Measurements from ENCODE around the gene PERP.
"Not testable (repeated sequence)": the region's sequence is repeated elsewhere in the genome, so short reads cannot be mapped to it uniquely, and the experiment has no call there.

PERP gene

DNA sequence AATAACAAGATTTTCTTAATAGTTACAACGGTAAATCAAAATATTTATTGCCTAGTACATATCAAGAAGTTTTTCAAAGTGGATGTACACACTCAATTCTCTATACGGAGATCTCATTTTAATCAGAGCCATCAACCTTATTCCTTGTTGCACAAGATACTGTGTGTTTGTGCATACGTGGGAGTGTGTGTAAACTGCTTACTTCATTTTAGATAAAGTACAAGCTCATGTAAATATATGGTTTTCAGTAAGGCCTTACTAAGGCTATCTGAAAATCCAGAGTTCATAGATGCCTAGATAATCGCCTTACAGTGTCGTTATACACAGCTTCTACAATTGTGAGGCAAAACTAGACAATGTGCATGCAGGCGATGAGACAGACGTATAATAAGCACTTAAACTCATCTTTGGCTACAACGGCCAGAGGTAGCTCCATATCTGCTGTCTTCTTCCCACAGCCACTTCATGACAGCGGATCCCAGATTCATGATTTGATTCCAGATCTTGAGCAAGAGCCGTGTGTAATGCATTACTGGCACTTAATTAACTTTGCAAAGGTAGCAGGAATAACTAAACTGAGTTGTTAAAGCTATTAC lies 2.5 kb downstream of the PERP start:
- no peak for DNase-seq

DNA sequence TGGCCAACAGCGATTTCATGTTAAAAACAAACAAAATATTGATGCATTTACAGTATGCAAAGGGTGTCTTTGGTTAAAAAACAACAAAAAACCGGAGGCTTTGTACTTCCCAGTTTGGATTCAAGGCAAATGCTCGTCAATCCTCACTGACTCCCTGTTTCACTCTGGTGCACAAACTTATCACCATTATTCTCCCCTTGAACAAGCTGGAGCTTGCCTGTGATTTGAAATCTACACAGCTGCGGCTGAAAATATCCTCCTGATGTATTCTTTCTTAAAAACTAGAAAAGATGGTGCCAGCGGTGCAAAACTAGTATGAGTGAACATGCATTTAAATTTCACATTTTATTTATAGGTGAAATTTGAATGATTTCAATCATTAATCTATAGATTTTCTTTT lies 3.3 kb downstream of the PERP start:
- DNase-seq = peak in 1 of 2 experiments; percentile 11

DNA sequence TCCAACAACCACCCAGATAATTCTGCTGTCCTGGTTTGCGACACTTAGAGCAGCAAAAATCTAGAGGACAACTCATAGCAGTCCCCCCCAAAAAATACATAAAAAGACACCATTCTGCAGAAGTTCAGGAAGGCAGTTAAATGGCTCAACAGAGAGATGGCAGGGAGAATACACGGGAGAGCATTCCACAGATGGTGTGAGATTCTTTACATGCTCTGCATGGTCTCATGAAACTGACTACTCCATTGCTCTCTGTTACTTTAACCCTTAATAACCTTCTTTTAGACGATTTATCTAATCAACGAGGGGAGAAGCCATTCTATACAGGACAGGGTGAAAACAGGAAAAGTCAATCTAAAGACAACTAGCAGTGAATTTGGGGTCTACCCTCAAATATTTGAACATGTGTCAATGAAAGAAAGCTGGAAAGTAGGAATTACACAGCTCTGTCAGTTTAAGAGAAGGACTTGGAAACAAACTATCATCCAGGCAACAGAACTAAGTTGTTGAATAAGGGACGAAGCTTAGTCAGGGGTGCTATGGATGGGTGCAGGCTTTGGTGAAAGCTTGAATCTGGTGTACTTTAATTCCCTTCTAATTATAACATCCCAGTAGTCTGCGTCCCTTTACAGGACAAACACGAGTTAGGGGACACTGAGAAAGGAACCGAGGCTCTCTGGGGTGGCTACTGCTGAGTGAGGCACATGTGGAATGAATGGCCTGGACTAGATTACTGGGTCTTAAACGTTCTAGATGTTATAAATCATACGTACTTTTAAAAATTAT lies 5.1 kb downstream of the PERP start:
- no peak for DNase-seq

DNA sequence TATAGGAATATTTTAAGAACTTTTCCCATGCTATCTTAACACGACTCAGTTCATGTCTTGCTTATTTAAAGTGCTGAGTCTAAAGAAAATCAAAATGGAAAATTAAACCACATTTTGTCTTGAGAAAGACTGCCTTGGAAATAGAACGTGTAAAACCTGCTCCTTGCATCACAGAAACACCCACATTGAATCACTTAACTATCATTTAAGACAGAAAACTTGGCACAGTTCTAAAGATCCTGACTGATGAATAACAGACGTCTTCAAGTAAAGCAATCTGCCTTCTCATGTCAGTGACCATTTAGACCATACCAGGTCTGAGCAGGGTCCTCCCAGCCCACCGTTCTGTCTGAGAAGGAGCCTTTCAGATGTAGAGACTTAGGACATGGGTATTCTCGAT lies 7.4 kb downstream of the PERP start:
- no peak for DNase-seq

DNA sequence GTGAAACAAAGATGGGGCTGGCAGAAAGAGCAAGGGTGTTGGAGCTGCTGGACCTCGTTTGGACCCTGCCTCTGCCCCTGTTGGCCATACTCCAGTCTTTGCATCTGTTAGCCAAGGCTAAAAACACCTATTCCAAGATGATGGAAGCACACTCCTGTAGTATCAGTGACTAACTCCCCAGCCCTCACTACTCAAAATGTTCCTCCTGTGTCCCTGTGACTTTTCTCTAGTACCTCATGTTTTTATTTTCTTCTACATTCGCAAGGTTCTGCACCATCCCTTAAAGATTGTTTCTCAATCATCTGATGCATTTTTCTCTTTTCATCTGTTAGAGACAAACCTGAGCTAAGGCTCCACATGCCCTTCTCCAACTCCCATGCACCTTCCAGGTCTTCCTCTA lies 8.9 kb downstream of the PERP start:
- DNase-seq = no peak

DNA sequence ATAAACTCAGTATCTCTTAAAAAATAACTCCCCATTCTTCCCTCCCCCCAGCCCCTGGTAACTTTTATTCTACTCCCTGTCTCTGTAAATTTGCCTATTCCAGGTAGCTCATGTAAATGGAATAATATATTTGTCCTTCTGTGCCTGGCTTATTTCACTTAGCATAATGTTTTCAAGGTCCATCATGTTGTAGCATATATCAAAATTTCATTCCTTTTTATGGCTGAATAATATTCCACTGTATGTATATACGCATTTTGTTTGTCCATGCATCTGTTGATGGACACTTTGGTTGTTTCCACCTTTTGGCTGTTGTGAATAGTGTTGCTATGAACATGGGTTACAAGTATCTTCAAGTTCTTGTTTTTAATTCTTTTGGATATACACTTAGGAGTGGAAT lies 13.0 kb downstream of the PERP start:
- no peak for DNase-seq

DNA sequence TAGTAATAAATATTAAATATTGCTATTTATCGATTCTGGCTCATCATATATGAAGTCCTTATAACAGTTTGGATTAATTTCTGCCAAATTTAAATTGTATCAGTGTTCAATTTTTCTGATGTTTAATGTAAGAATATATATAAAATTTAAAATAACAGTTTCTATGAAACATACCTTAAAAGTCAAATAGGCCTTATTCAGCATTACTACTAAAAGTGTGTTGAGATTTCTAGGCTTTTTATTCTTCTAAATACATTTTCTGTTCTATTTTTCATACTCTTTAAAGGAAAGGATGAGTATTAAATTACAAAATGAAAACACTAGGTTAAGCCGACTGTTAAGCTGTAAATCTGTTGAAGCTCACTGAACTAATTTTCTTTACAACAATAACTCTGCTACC lies 13.6 kb downstream of the PERP start:
- no peak for DNase-seq

DNA sequence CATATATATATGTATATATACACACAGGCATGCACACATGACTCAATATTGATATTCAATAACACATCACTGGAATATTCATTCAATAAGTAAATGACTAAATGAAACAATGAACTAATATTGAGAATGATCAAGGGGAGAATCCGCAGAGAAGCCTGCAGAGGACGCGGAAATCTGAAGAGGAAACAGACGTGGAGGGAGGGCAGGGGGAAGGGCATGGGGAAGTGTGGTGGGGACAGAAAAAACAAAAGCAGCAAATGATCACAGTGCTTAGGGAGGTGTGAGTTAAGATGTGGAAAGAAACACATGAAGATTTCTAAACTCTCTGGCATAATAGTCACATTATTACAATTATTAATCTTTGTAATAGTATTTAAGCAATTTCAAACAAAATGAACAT lies 14.5 kb downstream of the PERP start:
- no peak for DNase-seq

DNA sequence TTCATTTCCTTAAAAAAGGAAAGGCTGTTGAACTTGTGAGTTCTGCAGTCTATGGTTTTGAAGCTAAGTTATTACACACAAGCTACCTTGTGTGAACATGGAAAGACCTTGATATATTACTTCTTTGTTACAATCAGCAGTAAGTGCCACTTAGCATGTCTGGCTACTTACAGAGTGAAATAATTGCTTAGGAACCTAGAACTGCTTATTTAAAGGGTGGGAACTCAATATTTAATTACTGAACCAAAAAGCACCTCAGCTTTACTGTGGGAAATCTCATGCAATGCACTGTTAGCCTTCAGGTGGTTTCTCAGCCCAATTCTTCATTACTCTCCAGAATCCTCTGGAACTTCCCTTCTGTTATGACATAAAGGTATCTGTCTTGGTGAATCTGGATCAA lies 17.9 kb downstream of the PERP start:
- no peak for DNase-seq

DNA sequence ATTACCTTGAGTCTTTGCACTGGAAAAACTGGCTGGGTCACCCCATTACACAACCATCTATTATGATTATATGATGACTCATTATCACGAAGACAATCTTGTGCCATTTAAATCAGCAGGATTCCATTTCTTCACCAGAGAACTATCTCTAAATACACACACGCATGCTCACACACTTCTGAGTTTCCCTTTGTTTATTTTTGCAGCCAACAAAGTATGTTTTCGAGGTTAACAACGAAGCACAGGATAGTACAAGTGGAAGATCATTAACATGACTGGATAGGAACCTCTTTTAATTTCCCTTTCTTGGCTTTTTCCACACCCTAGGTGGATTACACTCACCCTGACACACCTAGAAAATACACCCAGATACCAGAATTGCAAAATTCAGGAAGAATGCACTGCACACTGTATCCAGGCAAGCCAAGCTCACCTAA lies 18.9 kb downstream of the PERP start:
- peak in 1 of 2 experiments; percentile 63 for DNase-seq

DNA sequence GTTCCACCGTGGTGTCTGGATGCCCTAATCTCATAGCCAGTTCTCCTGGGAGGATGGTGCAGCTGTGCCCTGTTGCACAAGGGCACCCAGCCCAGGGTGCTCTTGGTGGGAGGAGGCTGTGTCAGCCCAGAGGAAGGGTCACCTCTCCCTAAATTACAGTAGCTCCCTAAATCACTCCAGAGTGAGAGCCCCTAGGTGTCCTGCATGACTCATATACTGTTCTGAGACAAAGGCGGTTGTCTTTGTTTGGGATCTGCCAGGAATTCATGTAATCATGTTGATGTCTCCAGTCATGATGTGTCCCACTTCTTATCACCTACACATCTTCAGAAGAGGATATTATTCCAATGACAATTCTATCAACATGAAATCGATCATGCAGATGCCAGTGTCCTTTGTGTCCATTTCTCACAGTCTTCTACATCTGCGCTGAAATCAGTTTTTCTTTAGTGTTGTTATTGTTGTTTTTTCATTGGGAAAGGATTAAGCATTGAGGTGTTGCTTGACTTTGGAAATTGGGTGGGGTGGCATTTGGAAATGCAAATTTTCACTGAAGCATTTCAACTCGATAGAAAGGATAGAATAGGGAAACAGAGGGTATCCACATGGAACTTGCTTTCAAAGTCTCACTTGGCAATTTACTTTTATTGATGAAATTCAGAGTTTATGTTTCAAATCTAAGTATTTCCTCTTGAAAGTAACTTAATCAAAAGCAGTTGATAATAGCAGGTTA lies 19.5 kb downstream of the PERP start:
- DNase-seq = peak in 1 of 2 experiments; percentile 24

DNA sequence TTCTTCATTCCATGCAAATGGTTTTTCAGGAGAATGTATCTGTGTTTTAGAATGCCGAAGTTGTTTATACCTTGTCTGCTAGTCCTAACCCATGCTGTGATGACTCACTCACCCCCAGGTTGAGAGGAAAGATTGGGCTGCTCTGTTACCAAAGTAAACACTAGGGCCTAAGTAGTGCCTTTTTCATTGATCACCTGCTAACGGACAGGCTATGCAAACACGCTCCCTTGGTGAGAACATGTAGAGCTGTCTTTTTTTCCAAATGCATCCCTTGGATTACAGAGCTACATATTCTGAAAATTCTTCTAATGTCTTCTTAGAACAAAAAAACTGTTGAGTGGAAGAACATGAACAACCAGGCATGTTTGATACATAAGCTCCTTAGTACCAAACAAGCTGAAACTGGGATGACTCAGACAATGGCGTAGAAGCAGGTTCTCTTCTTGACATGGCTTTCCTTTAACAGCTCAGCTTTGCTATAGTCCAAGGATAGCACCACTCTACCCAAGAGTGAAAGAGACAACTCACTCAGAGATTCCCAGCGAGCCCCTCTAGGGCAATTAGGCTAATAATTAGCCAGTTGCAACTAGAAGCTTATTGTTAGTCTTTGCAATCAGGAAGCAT lies 20.5 kb downstream of the PERP start:
- DNase-seq = peak in 1 of 2 experiments; percentile 65

DNA sequence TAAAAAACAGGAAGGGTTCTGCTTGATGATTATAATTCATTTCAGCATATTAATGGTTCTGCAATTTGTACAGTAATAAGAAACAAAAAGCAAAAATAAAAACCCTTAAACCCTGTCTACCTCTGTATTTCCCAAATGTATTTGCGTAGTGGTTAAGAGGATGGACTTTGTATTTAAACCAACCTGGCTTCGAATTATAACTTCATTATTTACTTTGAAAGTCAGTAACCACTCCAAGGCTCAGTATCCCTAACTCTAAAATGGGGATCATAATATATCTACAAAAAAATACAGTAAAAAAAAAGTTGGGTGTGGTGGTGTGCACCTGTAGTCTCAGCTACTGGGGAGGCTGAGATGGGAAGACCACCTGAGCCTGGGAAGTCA lies 21.4 kb downstream of the PERP start:
- DNase-seq = no peak

DNA sequence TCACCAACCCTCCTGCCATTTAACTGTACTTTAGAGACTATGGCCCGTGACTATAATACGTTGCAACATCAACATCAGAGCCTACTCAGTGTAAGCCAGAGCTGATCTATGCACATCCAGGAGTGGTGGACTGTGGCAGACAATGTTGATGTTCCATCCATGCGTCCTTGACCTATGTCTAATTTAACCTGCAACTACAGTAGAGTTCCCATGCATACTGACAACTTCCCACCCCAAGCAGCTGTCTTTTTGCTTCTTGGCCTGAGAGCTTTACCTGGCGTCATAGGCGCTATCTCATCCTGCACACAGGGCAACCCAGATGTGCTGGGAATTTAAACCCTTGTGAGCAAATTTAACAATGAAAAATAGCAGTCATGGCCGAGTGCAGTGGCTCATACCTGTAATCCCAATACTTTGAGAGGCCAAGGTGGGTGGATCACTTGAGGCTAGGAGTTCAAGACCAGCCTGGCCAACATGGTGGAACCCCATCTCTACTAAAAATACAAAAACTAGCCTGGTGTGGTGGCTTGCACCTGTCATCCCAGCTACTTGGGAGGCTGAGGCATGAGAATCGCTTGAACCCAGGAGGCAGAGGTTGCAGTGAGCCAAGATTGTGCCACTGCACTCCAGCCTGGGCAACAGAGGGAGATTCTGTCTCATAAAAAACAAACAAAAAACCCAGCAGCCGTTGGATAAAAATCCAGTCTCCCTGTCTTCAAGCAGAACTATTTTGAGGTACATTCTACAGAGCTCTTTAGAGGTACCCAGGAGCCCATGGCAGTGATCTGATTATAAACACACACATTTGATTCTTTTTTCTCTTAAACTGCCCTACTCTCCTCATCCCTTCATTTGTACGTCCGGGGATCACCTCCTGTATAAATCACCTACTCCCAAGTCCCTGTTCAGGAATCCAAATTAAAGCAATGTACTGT lies 22.0 kb downstream of the PERP start:
- DNase-seq = no peak

DNA sequence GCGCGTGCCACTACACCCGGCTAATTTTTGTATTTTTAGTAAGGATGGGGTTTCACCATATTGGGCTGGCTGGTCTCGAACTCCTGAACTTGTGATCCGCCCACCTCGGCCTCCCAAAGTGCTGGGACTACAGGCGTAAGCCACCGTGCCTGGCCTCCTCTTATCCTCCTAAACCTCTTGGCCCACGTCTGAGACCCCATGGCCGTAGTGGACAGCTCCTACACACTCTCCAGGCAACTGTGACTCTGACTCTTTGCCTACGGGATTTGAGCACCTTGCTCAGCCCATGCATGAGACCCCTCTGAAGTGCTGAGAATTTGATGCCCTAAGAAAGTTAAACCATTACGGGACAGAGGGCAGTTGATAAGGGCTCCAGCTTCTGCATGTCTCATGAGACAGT lies 25.0 kb downstream of the PERP start:
- no peak for DNase-seq

DNA sequence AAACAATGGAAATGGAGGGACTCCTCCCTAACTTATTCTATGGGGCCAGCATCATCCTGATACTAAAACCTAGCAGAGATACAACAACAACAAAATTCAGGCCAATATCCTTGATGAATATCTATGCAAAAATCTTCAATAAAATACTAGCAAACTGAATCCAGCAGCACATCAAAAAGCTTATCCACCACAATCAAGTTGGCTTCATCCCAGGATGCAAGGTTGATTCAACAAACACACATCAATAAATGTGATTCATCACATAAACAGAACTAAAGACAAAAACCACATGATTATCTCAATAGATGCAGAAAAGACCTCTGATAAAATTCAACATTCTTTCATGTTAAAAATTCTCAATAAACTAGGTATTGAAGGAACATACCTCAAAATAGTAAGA lies 27.7 kb downstream of the PERP start:
- DNase-seq = not testable (repeated sequence)

DNA sequence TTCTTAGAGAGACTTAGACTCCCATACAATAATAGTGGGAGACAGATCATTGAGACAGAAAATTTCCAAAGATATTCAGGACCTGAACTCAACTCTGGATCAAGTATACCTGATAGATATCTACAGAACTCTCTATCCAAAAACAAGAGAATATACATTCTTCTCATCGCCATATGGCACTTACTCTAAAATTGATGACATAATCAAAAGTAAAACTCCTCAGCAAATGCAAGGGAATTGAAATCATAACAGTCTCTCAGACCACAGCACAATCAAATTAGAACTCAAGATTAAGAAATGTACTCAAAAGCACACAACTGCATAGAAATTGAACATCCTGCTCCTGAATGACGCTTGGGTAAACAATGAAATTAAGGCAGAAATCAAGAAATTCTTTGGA lies 28.7 kb downstream of the PERP start:
- no peak for DNase-seq

DNA sequence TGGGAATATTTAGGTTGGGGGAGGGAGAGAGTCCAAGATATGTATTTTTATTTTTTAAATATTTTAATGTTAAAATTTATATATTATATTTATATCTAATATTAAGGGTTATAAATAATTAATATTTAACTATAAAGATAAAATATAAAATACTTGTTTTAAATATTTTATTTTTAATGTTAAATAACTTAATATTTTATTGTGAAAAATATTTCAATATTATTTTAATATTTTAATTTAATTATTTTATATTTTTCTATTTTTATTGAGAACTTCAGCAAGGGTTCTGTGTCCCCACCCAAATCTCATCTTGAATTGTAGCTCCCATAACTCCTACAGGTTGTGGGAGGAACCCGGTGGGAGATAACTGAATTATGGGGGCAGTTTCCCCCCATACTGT lies 34.0 kb downstream of the PERP start:
- no peak for DNase-seq

DNA sequence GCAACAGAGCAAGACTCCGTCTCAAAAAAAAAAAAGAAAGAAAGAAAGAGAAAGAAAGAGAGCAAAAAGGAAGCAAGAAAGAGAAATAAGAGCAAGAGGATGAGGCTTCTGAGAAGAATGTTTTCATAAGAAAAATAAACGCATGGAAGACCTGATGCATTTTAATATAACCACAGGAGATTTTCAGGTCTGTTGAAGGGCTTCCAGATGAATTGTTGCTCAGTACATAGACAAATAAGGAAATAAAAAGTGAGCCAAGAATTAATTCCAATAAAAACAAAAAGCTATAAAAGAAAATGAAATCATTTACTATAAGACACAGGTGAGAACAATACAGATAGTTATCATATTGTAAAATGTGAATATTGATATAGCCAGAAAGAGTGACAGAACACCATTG lies 43.5 kb downstream of the PERP start:
- DNase-seq = no peak

DNA sequence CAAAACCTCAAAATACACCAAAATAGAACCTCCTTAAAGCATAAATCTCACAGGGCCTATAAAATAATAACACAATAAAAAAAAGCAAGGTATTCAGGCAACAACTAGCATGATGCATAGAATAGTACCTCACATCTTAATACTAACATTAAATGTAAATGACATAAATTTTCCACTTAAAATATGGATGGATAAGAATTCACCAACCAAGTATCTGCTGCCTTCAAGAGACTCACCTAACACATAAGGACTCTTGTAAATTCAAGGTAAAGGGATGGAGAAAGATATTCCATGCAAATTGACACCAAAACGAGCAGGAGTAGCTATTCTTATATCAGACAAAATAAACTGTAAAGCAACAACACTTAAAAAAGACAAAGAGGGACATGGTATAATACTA lies 52.2 kb downstream of the PERP start:
- DNase-seq = no peak

DNA sequence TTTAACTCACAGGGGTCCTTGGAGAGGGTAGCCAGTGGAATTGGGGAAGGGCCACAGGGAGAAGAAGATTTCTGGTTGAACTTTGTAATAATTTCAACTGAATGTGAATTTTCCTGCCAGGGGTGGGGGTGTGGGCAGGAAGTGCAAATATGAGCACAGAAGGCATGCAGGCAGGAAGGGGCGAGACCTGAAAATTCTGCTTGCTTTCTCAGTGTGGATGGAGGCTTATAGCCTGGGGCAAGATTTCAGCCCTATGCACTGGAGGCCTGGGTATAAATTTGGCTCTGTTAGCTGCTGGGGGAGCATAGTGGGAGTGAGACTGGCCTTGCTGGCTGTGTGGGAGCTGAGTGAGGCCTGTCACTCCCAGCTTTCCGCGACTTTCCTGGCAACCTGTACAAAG lies 54.4 kb downstream of the PERP start:
- DNase-seq = no peak

DNA sequence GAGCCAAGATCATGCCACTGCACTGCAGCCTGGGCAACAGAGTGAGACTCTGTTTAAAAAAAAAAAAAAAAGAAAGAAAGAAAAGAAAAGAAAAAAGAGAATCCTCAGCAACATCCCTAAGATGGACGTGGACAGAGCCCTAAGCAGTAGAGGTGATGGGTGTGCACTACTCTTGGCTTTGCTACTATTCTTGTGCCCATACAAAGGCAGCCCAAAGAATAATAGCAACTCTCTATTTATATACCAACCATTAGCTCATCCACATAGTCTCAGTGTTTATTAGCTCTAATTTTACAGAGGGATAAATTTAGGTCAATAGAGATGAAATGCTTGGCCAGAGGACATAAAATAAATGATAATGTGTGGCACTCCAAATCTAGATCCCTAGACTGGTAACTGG lies 62.2 kb downstream of the PERP start:
- no peak for DNase-seq

DNA sequence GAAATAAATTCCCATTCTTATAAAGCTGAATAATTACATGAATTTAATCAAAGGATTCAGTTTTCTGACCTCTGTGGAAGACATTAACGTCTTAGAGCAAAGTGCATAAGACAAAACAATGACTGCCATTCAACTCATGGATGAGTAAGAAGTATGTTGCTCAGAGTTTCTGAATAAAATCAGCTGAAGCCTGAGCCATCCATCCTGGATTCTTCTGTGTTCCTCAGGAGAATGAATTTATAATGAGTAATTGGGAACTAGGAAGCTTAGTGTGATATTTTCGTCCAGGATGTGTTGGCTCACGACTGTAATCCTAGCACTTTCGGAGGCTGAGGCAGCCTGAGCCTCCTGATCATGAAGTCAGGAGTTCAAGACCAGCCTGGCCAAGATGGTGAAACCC lies 62.8 kb downstream of the PERP start:
- DNase-seq = no peak

All from NCI-H2081 (cell line).